Osteocyte (in vitro differentiated cells): ENCODE data around the gene OXCT2. TPM values are rescaled to one million over a fixed set of nuclear protein-coding genes. Genes with fewer than 3 reads are reported as not detected.
"Not testable (repeated sequence)": the region's sequence is repeated elsewhere in the genome, so short reads cannot be mapped to it uniquely, and the experiment has no call there.

ENCODE experiments used
- DNase-seq: peaks from one replicate; pipeline ENCODE4 v3.0.0; 2021; ENCODE audit warnings: mixed read lengths; ENCODE audit not compliant: unreplicated experiment; ENCODE audit errors: extremely low spot score
- H3K27ac Mint-ChIP-seq: one replicate; pipeline ENCODE4 v1.8.0; 2021; ENCODE audit warnings: mild to moderate bottlenecking, mixed read lengths; ENCODE audit not compliant: unreplicated experiment
- H3K27me3 Mint-ChIP-seq: one replicate; pipeline ENCODE4 v1.8.0; 2021; ENCODE audit warnings: mixed read lengths; ENCODE audit not compliant: unreplicated experiment
- H3K36me3 Mint-ChIP-seq: one replicate; pipeline ENCODE4 v1.8.0; 2021; ENCODE audit warnings: mixed read lengths; ENCODE audit not compliant: unreplicated experiment
- H3K4me1 Mint-ChIP-seq: one replicate; pipeline ENCODE4 v1.8.0; 2021; ENCODE audit warnings: mixed read lengths; ENCODE audit not compliant: unreplicated experiment
- H3K4me3 Mint-ChIP-seq: one replicate; pipeline ENCODE4 v1.8.0; 2021; ENCODE audit warnings: mild to moderate bottlenecking, moderate library complexity, mixed read lengths; ENCODE audit not compliant: unreplicated experiment
- H3K9me3 Mint-ChIP-seq: one replicate; pipeline ENCODE4 v1.8.0; 2021; ENCODE audit warnings: mixed read lengths; ENCODE audit not compliant: unreplicated experiment
- CTCF ChIP-seq: fragments of 200-600 bp; sonication (generic); IDR thresholded peaks from 2 replicates; pipeline ENCODE4 v1.5.0; 2021; ENCODE audit warnings: antibody characterized with exemption, mild to moderate bottlenecking, moderate library complexity
- total RNA-seq: library from RNA; stranded (reverse); gene quantifications from 2 replicates; pipeline ENCODE4 v1.2.1, GENCODE V29; 2021

Gene OXCT2
- total RNA-seq, 1 donor from 2014 or later: not detected

GRCh38 chr1:39788758-39789570 lies 17.8 kb upstream of the OXCT2 start, which contains the start of gene BMP8B:
Gene BMP8B, minus strand, starts transcription at chr1:39788865. Its CDS starts 380 bp downstream, at chr1:39788485.
- peaks cover 46% of the 10 kb centered on the region for H3K27me3 Mint-ChIP-seq
- TF ChIP-seq CTCF: no peak
- H3K4me3 Mint-ChIP-seq: peak within 1 kb of the TSS; percentile 65
- H3K9me3 Mint-ChIP-seq: no peaks in the 10 kb centered on the region
- no peaks in the 10 kb centered on the region for H3K36me3 Mint-ChIP-seq
- no peak for DNase-seq
- peaks cover 3% of the 10 kb centered on the region for H3K4me1 Mint-ChIP-seq
- H3K27ac Mint-ChIP-seq: no peak within 1 kb of the TSS

GRCh38 chr1:39788426-39788757 lies 17.2 kb upstream of the OXCT2 start:
- no peak for DNase-seq
- Mint-ChIP-seq H3K9me3 (no peaks in the 10 kb centered on the region), H3K27me3 (peaks cover 51% of the 10 kb centered on the region), H3K4me3 (no peak overlapping the region), H3K36me3 (no peaks in the 10 kb centered on the region), H3K27ac (no peak overlapping the region), H3K4me1 (peaks cover 3% of the 10 kb centered on the region)
- TF ChIP-seq CTCF: no peak

- not testable (repeated sequence) for H3K36me3 Mint-ChIP-seq, H3K27ac Mint-ChIP-seq, H3K4me3 Mint-ChIP-seq, H3K9me3 Mint-ChIP-seq, H3K4me1 Mint-ChIP-seq, DNase-seq
- peaks cover 51% of the 10 kb centered on the region for H3K27me3 Mint-ChIP-seq
Observed at GRCh38 chr1:39787964-39788363, 16.8 kb upstream of the OXCT2 start.

GRCh38 chr1:39787468-39787867 lies 16.3 kb upstream of the OXCT2 start:
- no peak for DNase-seq
- H3K36me3 Mint-ChIP-seq: no peaks in the 10 kb centered on the region
- H3K4me1 Mint-ChIP-seq: peaks cover 3% of the 10 kb centered on the region
- H3K27me3 Mint-ChIP-seq: peaks cover 49% of the 10 kb centered on the region
- no peak overlapping the region for H3K27ac Mint-ChIP-seq
- no peak for TF ChIP-seq CTCF
- H3K4me3 Mint-ChIP-seq: peak overlapping the region; percentile 33
- no peaks in the 10 kb centered on the region for H3K9me3 Mint-ChIP-seq

- not testable (repeated sequence) for H3K9me3 Mint-ChIP-seq, H3K4me1 Mint-ChIP-seq, DNase-seq, H3K27ac Mint-ChIP-seq, H3K36me3 Mint-ChIP-seq
- peak overlapping the region; percentile 33 for H3K4me3 Mint-ChIP-seq
- peaks cover 48% of the 10 kb centered on the region for H3K27me3 Mint-ChIP-seq
Observed at GRCh38 chr1:39787108-39787375, 15.9 kb upstream of the OXCT2 start.

- not testable (repeated sequence) for H3K36me3 Mint-ChIP-seq, H3K27ac Mint-ChIP-seq
Observed at GRCh38 chr1:39786303-39787107, 15.4 kb upstream of the OXCT2 start.

GRCh38 chr1:39782685-39783084 lies 11.5 kb upstream of the OXCT2 start:
- not testable (repeated sequence) for H3K27ac Mint-ChIP-seq, DNase-seq, H3K4me3 Mint-ChIP-seq, H3K36me3 Mint-ChIP-seq, H3K9me3 Mint-ChIP-seq, H3K4me1 Mint-ChIP-seq
- peaks cover 37% of the 10 kb centered on the region for H3K27me3 Mint-ChIP-seq

More at GRCh38 chr1:39786303-39787107, 15.4 kb upstream of the OXCT2 start:
- DNase-seq, H3K4me3 Mint-ChIP-seq, H3K9me3 Mint-ChIP-seq, H3K4me1 Mint-ChIP-seq: not testable (repeated sequence)
- H3K27me3 Mint-ChIP-seq: peaks cover 47% of the 10 kb centered on the region
